DND-41 (cell line): Measurements from ENCODE around the gene RAB26.

Experiments
- EZH2 ChIP-seq: IDR thresholded peaks from 3 replicates; pipeline ENCODE4 v1.6.1; 2012; ENCODE audit warnings: borderline replicate concordance, low read depth, mild to moderate bottlenecking, moderate library complexity, low read length, inconsistent platforms; ENCODE audit not compliant: severe bottlenecking
- TF ChIP-seq, protein P1 (sequence below): IDR thresholded peaks from 2 replicates; pipeline ENCODE4 v1.5.1; 2012; ENCODE audit warnings: borderline replicate concordance, low read length, moderate library complexity, mild to moderate bottlenecking; ENCODE audit not compliant: poor library complexity, severe bottlenecking; ENCODE audit errors: extremely low read depth

DNA sequence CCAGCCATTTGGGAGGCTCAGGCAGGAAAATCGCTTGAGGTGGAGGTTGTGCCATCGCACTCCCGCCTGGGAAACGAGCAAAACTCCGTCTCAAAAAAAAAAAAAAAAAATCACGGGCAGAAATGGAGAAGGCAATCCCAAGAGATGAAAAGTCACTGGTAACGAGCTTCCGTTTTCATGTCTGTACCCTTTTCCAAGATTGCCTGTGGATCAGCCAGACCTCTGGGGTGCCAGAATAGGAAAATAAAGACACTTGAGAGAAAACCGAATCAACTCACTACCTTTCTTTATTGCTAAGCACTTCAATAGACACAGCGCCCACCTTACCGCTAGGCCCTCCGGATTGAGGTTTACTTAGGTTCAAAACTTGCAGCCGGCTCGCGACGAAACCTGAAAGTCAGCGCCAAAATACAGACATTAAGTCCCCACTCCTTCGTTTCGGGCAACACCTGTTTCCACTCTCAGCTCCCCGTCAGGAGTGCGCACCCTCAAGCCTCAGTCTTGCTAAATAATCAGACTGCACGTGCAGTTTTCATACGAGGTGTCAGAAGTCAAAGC lies 6.2 kb downstream of the RAB26 start:
- TF ChIP-seq, protein P1, sequence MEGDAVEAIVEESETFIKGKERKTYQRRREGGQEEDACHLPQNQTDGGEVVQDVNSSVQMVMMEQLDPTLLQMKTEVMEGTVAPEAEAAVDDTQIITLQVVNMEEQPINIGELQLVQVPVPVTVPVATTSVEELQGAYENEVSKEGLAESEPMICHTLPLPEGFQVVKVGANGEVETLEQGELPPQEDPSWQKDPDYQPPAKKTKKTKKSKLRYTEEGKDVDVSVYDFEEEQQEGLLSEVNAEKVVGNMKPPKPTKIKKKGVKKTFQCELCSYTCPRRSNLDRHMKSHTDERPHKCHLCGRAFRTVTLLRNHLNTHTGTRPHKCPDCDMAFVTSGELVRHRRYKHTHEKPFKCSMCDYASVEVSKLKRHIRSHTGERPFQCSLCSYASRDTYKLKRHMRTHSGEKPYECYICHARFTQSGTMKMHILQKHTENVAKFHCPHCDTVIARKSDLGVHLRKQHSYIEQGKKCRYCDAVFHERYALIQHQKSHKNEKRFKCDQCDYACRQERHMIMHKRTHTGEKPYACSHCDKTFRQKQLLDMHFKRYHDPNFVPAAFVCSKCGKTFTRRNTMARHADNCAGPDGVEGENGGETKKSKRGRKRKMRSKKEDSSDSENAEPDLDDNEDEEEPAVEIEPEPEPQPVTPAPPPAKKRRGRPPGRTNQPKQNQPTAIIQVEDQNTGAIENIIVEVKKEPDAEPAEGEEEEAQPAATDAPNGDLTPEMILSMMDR, result no peak
- TF ChIP-seq EZH2, result no peak
